Measurements from ENCODE around the gene GPAM. TPM values are rescaled to one million over a fixed set of nuclear protein-coding genes. Genes with fewer than 3 reads are reported as not detected.
A peak's percentile ranks its signal among the peaks of the same experiment; 100 is the strongest.
"Not testable (repeated sequence)": the region's sequence is repeated elsewhere in the genome, so short reads cannot be mapped to it uniquely, and the experiment has no call there.

The GPAM gene
- total and polyA plus RNA-seq, 4 donors, result 16.8 to 25.7 (median 24.1) TPM

DNA sequence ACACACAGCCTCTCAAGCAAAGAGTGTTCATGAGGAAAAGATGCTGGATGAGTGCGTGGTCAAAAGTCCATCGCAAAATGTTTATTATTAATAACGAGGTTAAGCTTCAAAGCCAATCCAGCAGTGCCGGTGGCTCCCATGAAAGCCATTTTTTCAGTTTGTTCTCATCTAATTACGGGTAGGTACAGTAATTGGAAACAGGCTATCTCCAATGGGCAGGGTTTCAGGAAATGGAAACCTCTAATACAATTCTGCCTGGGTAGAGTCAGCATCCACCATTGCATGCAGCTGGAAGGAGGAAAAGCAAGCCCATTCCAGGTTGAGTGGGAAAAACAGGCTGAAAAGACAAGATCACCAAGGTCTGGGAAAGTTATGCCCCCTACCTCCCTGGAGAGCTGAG is 57.4 kb downstream of the GPAM start:
- no peaks in the 10 kb centered on the region for H3K4me1 ChIP-seq (ENCODE audit: control insufficient read depth, insufficient read depth, low read length)
- WGBS (ENCODE audit: insufficient coverage), result 94% methylated on average over 5 of the region's 5 CpGs

DNA sequence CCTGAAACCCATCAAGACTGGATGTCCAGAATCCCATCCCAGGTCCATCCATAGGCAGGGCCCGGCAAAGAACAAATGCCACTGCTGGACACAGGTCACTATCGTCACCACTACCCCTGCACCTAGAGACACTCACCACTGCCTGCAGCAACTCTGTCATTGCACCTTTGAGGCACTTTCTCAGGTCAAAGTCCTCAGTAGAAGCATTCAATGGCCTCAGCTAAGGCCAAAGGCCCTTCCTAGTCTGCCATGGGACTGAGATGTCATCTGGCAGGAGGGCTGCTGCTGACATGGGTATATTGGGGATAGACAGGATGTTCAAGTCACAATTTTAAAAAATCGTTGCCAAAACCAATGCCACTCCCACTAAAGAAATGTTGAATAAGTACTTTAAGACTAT is 58.7 kb downstream of the GPAM start:
- 100% methylated on average over 2 of the region's 3 CpGs for WGBS (ENCODE audit: insufficient coverage)
- no peaks in the 10 kb centered on the region for H3K27me3 ChIP-seq (ENCODE audit: control insufficient read depth, insufficient read depth, low read length)

More for the DNA sequence above, 57.4 kb downstream of the GPAM start:
- Histone ChIP-seq H3K36me3 (ENCODE audit: control insufficient read depth, insufficient read depth, low read length) (no peaks in the 10 kb centered on the region), H3K4me3 (ENCODE audit: low read depth, low read length) (no peak overlapping the region), H3K9me3 (ENCODE audit: control insufficient read depth, insufficient read depth, low read length) (no peaks in the 10 kb centered on the region), H3K27me3 (ENCODE audit: control insufficient read depth, insufficient read depth, low read length) (no peaks in the 10 kb centered on the region), H3K27ac (ENCODE audit: low read depth, low read length) (no peak overlapping the region)
- no peak for DNase-seq (ENCODE audit: low read depth in 4 of 6, low spot score in 6 of 6)

DNA sequence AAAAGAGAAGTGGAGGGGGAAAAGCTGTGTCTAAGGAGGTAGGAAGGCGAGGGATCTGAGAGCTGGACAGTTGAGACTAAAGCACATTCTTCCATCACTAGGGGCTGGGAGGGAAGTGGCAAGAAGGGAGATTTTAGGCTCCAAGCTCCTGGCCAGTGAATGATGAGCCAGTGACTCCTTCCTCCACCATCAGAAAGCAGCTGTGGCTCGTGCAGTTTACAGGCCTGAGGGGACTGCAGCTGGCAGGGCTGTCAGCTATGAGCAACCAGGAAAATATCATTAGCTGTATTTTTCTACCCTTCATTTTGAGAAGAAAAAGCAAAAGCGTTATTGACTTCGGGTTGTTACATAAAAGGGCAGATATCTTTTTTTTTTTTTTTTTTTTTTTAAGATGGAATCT is 60.7 kb downstream of the GPAM start:
- H3K9me3 ChIP-seq (ENCODE audit: control insufficient read depth, insufficient read depth, low read length), result no peaks in the 10 kb centered on the region
- no peaks in the 10 kb centered on the region for H3K4me1 ChIP-seq (ENCODE audit: control insufficient read depth, insufficient read depth, low read length)
- peak in 1 of 6 donors; percentile 57 for DNase-seq (ENCODE audit: low read depth in 4 of 6, low spot score in 6 of 6)
- H3K4me3 ChIP-seq (ENCODE audit: low read depth, low read length), result no peak overlapping the region
- no peaks in the 10 kb centered on the region for H3K27me3 ChIP-seq (ENCODE audit: control insufficient read depth, insufficient read depth, low read length)
- no peak overlapping the region for H3K27ac ChIP-seq (ENCODE audit: low read depth, low read length)
- WGBS (ENCODE audit: insufficient coverage), result 50% methylated on average over 1 of the region's 4 CpGs
- H3K36me3 ChIP-seq (ENCODE audit: control insufficient read depth, insufficient read depth, low read length), result no peaks in the 10 kb centered on the region

More for the DNA sequence above, 58.7 kb downstream of the GPAM start:
- no peak overlapping the region for H3K4me3 ChIP-seq (ENCODE audit: low read depth, low read length)
- no peaks in the 10 kb centered on the region for H3K9me3 ChIP-seq (ENCODE audit: control insufficient read depth, insufficient read depth, low read length)
- H3K36me3 ChIP-seq (ENCODE audit: control insufficient read depth, insufficient read depth, low read length), result no peaks in the 10 kb centered on the region
- H3K4me1 ChIP-seq (ENCODE audit: control insufficient read depth, insufficient read depth, low read length), result no peaks in the 10 kb centered on the region
- no peak for DNase-seq (ENCODE audit: low read depth in 4 of 6, low spot score in 6 of 6)
- H3K27ac ChIP-seq (ENCODE audit: low read depth, low read length), result no peak overlapping the region

DNA sequence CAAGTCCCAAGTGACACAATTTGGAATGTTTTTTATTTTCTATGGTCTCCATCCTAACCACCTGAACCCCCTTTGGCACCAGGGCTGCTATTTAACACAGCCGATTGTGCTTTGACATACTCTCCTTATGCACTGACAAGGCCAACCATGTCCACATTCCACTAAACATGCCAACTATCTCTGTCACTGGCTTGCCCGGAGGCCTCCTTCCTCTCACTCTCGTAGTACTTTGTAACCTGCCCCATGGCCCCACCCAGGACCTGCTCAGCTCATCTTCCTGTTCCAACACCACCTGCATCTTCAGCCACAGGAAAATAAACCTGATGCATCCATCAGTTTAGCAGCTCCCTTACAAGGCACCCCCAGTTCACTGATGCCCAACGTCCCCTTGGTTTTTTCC is 63.1 kb downstream of the GPAM start:
- H3K9me3 ChIP-seq (ENCODE audit: control insufficient read depth, insufficient read depth, low read length), result no peaks in the 10 kb centered on the region
- no peaks in the 10 kb centered on the region for H3K36me3 ChIP-seq (ENCODE audit: control insufficient read depth, insufficient read depth, low read length)
- H3K4me1 ChIP-seq (ENCODE audit: control insufficient read depth, insufficient read depth, low read length), result no peaks in the 10 kb centered on the region
- WGBS (ENCODE audit: insufficient coverage), result 96% methylated on average over 3 of the region's 4 CpGs
- H3K4me3 ChIP-seq (ENCODE audit: low read depth, low read length), result no peak overlapping the region
- H3K27me3 ChIP-seq (ENCODE audit: control insufficient read depth, insufficient read depth, low read length), result no peaks in the 10 kb centered on the region
- H3K27ac ChIP-seq (ENCODE audit: low read depth, low read length), result no peak overlapping the region
- DNase-seq (ENCODE audit: low read depth in 4 of 6, low spot score in 6 of 6), result no peak

DNA sequence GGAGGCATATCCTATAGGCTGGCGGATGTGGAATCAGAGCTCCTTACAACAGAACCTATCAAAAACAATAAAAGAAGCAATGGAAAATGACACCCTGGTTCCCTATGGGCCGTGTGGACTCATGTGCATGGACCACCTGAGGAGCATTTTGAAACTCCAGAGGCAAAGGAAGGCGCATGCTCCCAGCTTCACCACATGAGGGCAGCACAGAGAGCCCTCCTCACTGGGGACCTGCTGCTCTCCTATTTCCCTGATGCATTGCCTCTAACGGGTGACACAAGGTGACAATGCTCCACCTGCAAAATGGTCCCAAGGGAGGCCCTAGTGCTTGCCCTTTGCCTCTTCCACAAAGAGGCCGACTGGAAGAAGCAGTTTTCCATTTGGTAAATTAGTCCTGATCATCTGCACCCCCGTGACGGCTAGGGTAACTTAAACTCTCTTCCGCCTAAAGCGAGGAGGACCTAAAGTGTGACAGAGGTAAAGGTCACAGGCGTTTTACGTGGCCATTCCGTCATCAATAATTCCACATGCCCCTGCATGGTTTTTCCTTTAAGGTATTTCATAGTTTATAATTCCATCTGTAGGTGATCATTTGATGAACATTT is 67.7 kb downstream of the GPAM start:
- H3K36me3 ChIP-seq (ENCODE audit: control insufficient read depth, insufficient read depth, low read length), result no peaks in the 10 kb centered on the region
- no peaks in the 10 kb centered on the region for H3K9me3 ChIP-seq (ENCODE audit: control insufficient read depth, insufficient read depth, low read length)
- no peaks in the 10 kb centered on the region for H3K4me1 ChIP-seq (ENCODE audit: control insufficient read depth, insufficient read depth, low read length)
- H3K27ac ChIP-seq (ENCODE audit: low read depth, low read length), result no peak overlapping the region
- DNase-seq (ENCODE audit: low read depth in 4 of 6, low spot score in 6 of 6), result no peak
- 65% methylated on average over 8 of the region's 12 CpGs for WGBS (ENCODE audit: insufficient coverage)
- H3K27me3 ChIP-seq (ENCODE audit: control insufficient read depth, insufficient read depth, low read length), result no peaks in the 10 kb centered on the region
- no peak overlapping the region for H3K4me3 ChIP-seq (ENCODE audit: low read depth, low read length)

DNA sequence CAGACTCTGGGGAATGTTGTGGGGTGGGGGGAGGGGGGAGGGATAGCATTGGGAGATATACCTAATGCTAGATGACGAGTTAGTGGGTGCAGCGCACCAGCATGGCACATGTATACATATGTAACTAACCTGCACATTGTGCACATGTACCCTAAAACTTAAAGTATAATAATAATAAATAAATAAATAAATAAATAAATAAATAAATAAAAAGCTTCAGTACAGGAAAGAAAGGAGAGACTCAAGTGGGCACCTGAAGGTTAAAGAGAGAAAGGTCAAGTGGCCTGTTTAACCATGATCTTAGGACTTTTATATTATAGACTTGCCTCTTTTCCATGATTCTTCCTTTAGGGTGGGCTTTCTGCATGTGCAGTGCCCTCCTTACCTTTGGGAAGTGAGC is 73.8 kb downstream of the GPAM start:
- H3K36me3 ChIP-seq (ENCODE audit: control insufficient read depth, insufficient read depth, low read length); H3K4me3 ChIP-seq (ENCODE audit: low read depth, low read length); H3K9me3 ChIP-seq (ENCODE audit: control insufficient read depth, insufficient read depth, low read length); H3K4me1 ChIP-seq (ENCODE audit: control insufficient read depth, insufficient read depth, low read length); DNase-seq (ENCODE audit: low read depth in 4 of 6, low spot score in 6 of 6); H3K27me3 ChIP-seq (ENCODE audit: control insufficient read depth, insufficient read depth, low read length); H3K27ac ChIP-seq (ENCODE audit: low read depth, low read length): not testable (repeated sequence)
- WGBS (ENCODE audit: insufficient coverage), result no CpG with 5 or more reads among the region's 2 CpGs

Other genes with a start within 250 kb of the GPAM start
- under 1 TPM; 0.30 to 0.77 TPM for gene TECTB, start 99.6 kb upstream of the GPAM start, total RNA-seq
- gene TECTB, start 99.6 kb upstream of the GPAM start, polyA plus RNA-seq (ENCODE audit: insufficient read length in 2 of 2), result 1 to 10 TPM; 1.3 to 2.8 TPM
- gene ACSL5, start 190.4 kb upstream of the GPAM start, total RNA-seq, result 1 to 10 TPM; 6.8 to 7.1 TPM
- gene ACSL5, start 190.4 kb upstream of the GPAM start, polyA plus RNA-seq (ENCODE audit: insufficient read length in 2 of 2), result 1 to 10 TPM; 3.7 TPM

All from spinal cord (tissue), 10 donors.